ENCODE data around the gene SPOCK3.
"Not testable (repeated sequence)": the region's sequence is repeated elsewhere in the genome, so short reads cannot be mapped to it uniquely, and the experiment has no call there.

Gene SPOCK3

DNA sequence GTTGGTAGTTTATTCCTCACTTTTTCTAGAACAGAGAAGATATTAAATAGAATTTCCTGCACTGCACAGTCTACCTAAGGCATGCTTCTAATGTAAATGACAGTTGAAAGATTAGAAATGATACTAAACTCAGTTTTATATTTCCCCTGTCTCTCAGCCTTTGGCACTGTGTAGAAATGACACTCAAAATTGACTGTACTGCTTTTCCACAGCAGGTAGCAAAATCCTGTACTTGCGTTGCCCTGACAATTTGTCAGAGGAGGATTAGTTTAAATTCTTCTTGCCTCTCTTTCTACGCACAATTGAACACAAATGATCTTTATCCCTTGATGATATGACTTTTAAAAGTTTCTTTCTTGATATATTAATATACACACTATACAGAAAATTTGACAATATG lies 347.6 kb downstream of the SPOCK3 start:
- TF ChIP-seq, protein P1, sequence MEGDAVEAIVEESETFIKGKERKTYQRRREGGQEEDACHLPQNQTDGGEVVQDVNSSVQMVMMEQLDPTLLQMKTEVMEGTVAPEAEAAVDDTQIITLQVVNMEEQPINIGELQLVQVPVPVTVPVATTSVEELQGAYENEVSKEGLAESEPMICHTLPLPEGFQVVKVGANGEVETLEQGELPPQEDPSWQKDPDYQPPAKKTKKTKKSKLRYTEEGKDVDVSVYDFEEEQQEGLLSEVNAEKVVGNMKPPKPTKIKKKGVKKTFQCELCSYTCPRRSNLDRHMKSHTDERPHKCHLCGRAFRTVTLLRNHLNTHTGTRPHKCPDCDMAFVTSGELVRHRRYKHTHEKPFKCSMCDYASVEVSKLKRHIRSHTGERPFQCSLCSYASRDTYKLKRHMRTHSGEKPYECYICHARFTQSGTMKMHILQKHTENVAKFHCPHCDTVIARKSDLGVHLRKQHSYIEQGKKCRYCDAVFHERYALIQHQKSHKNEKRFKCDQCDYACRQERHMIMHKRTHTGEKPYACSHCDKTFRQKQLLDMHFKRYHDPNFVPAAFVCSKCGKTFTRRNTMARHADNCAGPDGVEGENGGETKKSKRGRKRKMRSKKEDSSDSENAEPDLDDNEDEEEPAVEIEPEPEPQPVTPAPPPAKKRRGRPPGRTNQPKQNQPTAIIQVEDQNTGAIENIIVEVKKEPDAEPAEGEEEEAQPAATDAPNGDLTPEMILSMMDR (IDR thresholded peaks at IDR 0.05; ENCODE audit: extremely low read depth, missing control alignments) = no peak
- DNase-seq (ENCODE audit: low spot score) = no peak

DNA sequence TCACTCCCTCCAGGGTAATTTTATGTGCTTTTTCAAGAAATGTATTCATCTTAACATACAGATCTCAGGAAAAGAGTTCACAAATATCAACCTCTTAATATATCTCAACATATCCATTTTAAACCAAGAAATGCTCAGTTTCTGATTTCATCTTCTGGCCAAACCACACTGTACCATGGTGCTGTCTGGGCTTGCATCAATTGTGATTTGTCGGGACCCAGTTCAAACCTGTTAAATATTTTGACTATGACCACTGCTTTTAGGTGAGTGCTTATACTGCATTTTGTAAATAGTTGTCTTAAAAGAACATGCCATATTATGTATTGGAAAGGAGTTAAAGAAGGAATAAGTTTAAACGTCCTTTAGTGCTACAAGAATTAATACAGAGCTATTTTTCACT lies 352.1 kb downstream of the SPOCK3 start:
- no peak for DNase-seq (ENCODE audit: low spot score)
- TF ChIP-seq, protein P1 (IDR thresholded peaks at IDR 0.05; ENCODE audit: extremely low read depth, missing control alignments) = no peak

DNA sequence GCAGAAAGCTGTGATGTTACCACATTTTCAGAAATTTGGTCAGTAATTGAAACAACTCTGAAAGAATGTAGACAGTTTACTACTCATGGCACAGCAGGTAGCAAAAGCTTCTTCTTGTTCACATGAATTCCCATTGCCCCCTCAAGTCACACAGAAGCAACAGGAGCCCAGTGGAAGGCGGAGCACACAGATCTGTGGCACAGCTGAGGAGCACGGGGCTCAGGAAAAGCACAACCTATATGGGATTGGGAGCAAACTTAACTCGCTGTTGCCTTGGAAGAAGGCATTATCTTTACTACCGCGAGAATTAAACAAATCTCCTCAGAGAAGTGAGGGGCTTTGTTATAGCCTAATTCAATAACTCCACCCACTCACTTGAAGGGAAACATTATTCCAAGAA lies 358.5 kb downstream of the SPOCK3 start:
- TF ChIP-seq, protein P1 (IDR thresholded peaks at IDR 0.05; ENCODE audit: extremely low read depth, missing control alignments) = no peak
- DNase-seq (ENCODE audit: low spot score) = no peak

DNA sequence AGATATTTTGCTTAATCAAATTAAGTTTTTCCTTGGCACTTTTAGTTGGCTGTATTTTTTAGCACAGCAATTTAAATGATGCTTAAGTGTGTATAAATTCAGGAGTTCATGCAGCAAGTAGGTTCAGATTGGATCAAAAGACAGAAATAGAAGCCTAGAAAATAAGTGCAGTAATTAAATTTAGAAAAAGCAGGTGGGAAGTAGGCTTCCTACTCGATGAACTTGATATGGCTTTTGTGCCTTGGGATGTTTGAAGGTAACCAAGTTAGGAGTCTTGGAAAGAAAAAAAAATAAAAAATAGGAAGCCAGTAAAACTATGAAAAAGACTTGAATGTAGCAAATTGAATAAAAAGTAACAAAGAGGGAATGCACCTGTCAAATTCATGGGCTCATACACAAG lies 372.3 kb downstream of the SPOCK3 start:
- TF ChIP-seq, protein P1 (IDR thresholded peaks at IDR 0.05; ENCODE audit: extremely low read depth, missing control alignments) = no peak
- DNase-seq (ENCODE audit: low spot score) = no peak

DNA sequence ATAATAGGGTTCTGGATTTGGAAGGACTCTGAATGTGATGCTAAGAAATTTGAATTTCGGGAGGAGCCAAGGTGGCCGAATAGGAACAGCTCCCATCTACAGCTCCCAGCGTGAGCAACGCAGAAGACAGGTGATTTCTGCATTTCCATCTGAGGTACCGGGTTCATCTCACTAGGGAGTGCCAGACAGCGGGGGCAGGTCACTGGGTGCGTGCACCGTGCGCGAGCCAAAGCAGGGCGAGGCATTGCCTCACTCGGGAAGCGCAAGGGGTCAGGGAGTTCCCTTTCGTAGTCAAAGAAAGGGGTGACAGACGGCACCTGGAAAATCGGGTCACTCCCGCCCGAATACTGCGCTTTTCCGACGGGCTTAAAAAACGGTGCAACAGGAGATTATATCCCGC lies 383.9 kb downstream of the SPOCK3 start:
- DNase-seq (ENCODE audit: low spot score) = not testable (repeated sequence)

DNA sequence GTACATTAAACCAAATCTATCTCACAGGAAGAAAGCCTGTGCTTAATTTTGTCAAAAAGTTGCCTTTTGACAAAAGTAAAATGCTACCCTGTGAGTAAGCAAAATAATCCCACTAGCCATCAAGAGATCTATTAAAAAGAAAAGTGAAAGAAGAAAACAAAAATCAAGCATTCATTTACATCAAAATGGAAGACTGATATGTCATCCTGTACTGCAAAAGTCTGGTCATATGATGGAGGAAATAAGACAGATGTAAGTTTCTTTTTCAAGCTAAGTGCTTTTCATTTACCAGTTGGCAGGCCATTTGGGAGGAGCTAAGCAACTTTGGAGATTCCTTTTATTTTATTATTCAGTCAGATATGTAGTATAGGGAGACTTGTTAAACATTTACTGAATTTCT lies 387.4 kb downstream of the SPOCK3 start:
- TF ChIP-seq, protein P1 (IDR thresholded peaks at IDR 0.05; ENCODE audit: extremely low read depth, missing control alignments) = no peak
- no peak for DNase-seq (ENCODE audit: low spot score)

DNA sequence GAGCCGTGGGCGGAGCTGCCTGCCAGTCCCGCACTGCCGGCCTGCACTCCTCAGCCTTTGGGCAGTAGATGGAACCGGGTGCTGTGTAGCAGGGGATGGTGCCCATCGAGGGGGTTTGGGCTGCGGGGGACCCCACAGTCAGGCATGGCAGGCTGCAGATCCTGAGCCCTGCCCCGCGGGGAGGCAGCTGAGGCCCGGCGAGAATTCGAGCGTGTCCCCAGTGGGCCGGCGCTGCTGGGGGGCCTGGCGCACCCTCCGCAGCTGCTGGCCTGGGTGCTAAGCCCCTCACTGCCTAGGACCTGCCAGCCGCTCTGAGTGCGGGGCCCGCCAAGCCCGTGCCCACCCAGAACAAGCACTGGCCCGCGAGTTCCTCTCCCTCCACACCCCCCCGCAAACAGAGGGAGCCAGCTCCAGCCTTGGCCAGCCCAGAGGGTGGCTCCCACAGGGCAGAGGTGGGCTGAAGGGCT lies 391.5 kb downstream of the SPOCK3 start:
- DNase-seq (ENCODE audit: low spot score) = no peak
- TF ChIP-seq, protein P1 (IDR thresholded peaks at IDR 0.05; ENCODE audit: extremely low read depth, missing control alignments) = no peak

DNA sequence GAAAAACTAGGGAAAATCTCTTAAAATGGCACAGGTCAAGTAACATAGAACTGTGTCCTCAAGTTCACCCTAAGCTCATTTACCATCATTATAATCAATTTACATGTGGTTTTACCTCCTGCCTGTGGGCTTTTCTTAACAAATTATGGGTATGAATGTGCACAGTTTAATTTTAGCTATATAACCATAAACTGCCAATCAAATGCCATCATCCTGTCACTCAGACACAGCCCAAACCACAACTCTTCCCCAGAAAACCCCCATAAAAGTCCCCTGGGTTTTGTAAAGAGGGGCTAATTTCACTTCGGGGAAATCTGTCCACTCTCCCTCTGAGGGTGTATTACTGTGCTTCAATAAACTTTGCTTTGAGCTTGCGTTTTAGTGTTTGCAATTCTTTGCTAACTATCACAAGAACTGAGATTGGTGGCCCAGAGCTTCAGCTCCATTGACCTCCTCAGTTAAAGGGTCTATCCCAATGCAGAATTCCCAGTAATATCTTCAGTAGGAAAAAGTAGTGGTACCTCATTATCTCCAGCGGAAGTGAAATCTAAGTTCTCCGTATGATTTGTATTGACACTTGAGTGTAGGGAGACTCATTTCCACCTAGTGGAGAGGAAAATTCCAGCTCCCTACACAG lies 394.6 kb downstream of the SPOCK3 start:
- peak; percentile 52 for DNase-seq (ENCODE audit: low spot score)
- TF ChIP-seq, protein P1 (IDR thresholded peaks at IDR 0.05; ENCODE audit: extremely low read depth, missing control alignments) = no peak
